ENCODE results near the gene MYMX. TPM values are rescaled to one million over a fixed set of nuclear protein-coding genes. Genes with fewer than 3 reads are reported as not detected.

MYMX gene
- total RNA-seq (2022; extraction: Qiagen RNA extraction; ENCODE audit: low read depth) = not detected in 5 replicates

DNA sequence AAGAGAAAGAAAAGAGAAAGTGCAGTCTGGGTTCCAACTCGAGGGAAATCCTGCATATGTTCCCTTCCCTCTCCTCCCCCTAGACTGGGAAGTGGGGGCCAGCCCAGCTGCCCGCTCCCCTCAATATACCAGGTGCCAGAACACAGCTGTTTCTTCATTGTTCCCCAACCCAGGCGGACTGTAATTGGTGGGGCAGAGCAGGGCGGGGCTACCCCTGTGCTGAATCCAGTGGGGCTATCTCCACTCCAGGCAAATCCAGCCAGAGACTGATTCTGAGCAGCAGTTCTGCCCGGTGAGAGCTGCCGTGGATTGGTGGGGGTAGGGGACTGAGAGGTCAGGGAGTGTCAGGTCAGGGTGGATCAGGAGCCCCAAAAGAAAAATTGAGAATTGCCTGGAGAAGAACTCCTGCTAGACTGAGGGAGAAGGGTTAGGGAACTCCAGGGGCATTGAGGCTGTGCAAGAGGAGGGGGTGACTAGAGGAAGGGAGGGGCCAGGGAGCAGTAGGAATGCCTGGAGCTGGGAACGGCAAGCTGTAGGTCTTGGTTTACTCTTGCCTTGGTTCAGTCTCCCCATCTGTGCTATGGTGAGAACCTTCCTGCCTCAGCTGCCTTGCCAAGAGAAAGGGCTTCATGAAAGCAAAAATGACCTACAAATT is at the start of gene MYMX:
MYMX (plus strand) TSS at position 250 of the 655 bp plus-strand sequence. CDS start 546 bp downstream, outside the sequence.

DNA sequence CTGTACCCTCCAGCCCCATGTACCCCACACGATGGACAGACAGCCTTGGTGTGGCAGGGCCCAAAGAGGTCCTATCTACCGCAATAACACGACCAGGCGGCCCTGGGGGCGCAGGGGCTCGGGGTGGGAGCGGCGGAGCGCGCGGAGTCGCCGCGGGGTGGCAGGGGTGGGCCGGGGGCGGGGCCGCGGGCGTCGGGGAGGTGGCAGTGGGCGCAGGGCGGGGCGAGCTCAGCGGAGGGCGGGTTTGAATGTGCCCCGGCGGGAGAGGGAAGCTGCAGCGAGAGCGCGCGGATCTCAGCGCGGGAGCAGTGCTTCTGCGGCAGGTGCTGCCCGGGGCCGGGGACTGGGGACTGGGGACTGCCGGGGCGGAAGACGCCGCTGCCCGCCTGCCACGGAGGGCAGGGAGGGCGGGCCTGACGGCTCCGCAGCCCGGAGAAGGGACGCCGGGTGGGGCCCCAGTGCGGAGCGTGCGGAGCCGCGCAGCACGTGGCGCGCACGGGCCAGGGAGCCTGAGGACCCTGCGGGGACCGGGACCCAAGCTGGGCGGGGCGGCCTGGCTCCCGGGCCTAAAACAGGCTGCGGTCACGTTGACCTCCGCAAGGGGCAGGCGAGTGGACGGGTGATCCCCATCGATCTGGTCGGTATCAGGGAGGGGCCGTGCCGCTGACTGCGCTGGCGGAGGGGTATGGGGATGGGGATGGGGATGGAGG is 6.7 kb downstream of the MYMX start, which contains the start of gene SLC29A1:
SLC29A1 (plus strand) TSS at position 277 of the 710 bp plus-strand sequence. CDS start 3,719 bp downstream, outside the sequence.

DNA sequence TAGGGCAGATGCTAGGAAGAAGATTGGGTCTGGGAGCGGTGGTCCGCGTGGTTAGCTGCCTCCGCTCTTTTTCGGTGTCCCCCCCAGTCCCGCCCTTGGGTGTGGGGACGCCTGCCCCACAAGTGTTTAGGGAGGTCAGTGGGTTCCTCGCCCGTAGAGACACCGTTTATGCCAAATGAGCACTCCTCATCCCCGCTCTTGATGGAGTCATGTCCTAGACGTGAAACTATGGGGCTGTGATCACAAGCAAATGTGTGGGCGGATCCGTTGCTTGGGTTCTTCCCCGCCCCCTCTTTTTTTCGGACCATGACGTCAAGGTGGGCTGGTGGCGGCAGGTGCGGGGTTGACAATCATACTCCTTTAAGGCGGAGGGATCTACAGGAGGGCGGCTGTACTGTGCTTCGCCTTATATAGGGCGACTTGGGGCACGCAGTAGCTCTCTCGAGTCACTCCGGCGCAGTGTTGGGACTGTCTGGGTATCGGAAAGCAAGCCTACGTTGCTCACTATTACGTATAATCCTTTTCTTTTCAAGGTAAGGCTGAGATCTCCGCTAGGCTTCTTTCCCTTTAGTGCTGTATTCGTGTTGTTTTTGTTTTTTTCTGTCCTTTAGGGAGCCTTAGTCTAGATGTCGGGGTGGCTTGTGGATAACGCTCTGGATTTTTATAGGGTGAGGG is 30.1 kb downstream of the MYMX start, which contains the start of gene HSP90AB1:
HSP90AB1 (plus strand) TSS at position 439 of the 675 bp plus-strand sequence. CDS start 1,529 bp downstream, outside the sequence.

DNA sequence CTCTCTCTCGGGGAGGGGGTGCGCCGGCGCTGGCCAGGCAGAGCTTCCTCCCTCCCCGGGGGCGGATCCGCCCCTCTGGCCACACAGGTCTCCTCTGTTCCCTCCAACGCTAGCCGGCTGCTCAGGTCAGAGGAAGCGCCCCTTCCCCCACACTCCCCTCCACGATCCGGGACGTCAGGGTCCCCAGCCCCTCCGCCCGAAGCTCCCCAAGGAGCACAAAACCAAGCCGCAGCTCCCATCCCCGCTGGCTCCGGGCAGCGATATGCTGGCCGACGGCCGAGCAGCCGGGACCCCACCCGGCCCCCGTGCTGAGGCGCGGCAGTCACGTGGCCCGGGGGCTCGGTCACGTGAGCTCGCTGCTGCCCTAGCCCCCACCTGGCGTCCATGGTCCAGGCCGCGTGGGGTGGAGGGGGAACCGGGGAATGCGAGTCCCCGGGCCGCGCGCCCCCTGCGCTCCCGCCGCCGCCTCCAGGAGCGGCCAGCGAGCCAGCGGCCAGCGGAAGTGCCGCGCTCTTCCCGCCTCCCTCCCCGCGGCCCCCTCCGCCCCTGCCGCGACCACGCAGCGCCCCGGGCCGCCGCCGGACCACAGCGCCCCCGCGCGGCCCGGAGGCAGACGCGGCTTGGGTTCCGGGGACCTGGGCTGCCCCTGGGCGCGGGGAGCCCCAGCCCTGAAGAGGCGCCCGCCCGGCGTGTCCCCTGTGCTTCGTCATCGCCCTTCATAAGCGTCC is 40.5 kb downstream of the MYMX start, which contains the start of gene SLC35B2:
SLC35B2 (minus strand) TSS at position 504 of the 728 bp plus-strand sequence; CDS start at position 386, 118 bp downstream.

DNA sequence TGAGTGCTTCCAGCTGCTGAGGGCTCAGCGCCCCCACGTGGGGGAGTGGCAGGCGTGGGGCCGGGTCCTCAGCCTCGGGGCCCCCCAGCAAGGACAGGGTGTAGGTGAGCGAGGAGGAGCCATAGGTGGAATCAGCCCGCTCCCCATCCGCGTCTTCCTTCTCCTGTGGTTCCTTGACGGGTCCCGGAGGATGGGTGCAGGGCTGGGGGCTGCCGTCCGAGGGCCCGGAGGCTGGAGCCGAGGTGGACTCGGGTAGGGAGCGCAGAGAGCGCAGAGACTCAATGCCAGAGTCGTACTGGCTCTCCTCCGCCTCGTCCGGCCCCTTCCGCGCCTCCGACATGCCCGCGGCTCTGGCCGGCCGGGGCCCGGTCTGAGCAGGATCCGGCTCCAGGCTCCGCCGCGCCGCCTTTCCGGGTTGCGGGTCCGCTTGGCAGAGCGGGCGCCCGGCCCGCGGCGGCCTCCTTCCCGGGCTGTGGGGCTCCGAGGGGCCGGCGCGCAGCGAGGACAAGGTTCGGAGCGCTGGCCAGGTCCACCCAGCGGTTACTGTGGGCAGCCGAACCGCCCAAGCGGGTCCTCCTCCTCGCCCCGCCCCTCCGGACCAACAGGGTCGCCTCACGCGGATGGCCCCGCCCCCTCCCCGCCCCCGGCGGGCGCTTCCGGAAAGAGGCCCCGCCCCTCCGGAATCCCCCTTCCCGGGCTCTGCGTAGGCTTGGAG is 48.4 kb downstream of the MYMX start, which contains the start of gene NFKBIE:
NFKBIE (minus strand) TSS at position 545 of the 715 bp plus-strand sequence; CDS start at position 340, 205 bp downstream.

Other genes starting within 250 kb of the MYMX start
- gene MRPL14, start 89.5 kb upstream of the MYMX start, total RNA-seq (2022; extraction: Qiagen RNA extraction; ENCODE audit: low read depth) = 58.9 to 79.1 TPM (median 65.8 TPM) in 5 replicates
- gene TMEM63B, start 89.4 kb upstream of the MYMX start, total RNA-seq (2022; extraction: Qiagen RNA extraction; ENCODE audit: low read depth) = 12.9 to 16.4 TPM (median 15.4 TPM) in 5 replicates
- 0.09 TPM in 1 of 5 replicates, not detected in the others for gene CAPN11, start 58.1 kb upstream of the MYMX start, total RNA-seq (2022; extraction: Qiagen RNA extraction; ENCODE audit: low read depth)
- 39.8 to 53.4 TPM (median 47.2 TPM) in 5 replicates for gene SLC29A1, start 6.7 kb downstream of the MYMX start, total RNA-seq (2022; extraction: Qiagen RNA extraction; ENCODE audit: low read depth)
- 1,114 to 1,282 TPM (median 1,178 TPM) in 5 replicates for gene HSP90AB1, start 30.2 kb downstream of the MYMX start, total RNA-seq (2022; extraction: Qiagen RNA extraction; ENCODE audit: low read depth)
- 52.4 to 67.0 TPM (median 66.4 TPM) in 5 replicates for gene SLC35B2, start 40.6 kb downstream of the MYMX start, total RNA-seq (2022; extraction: Qiagen RNA extraction; ENCODE audit: low read depth)
- 6.6 to 9.7 TPM (median 8.5 TPM) in 5 replicates for gene NFKBIE, start 48.6 kb downstream of the MYMX start, total RNA-seq (2022; extraction: Qiagen RNA extraction; ENCODE audit: low read depth)
- gene TMEM151B, start 53.5 kb downstream of the MYMX start, total RNA-seq (2022; extraction: Qiagen RNA extraction; ENCODE audit: low read depth) = 0.06 to 0.08 TPM (median 0.07 TPM) in 4 of 5 replicates, not detected in the other
- gene AARS2, start 96.4 kb downstream of the MYMX start, total RNA-seq (2022; extraction: Qiagen RNA extraction; ENCODE audit: low read depth) = 5.8 to 7.6 TPM (median 6.8 TPM) in 5 replicates
- gene SPATS1, start 125.7 kb downstream of the MYMX start, total RNA-seq (2022; extraction: Qiagen RNA extraction; ENCODE audit: low read depth) = not detected in 5 replicates
- gene CDC5L, start 170.8 kb downstream of the MYMX start, total RNA-seq (2022; extraction: Qiagen RNA extraction; ENCODE audit: low read depth) = 11.5 to 16.3 TPM (median 12.7 TPM) in 5 replicates

Data from A549 treated with GW870086 at 1 μM for 4 hours (cell line).